Measurements from ENCODE around the gene MRTFA. TPM values are rescaled to one million over a fixed set of nuclear protein-coding genes. Genes with fewer than 3 reads are reported as not detected.
"Not testable (repeated sequence)": the region's sequence is repeated elsewhere in the genome, so short reads cannot be mapped to it uniquely, and the experiment has no call there.

Gene MRTFA
- total RNA-seq, 2 donors from 2014 or later, result 38.5 to 58.8 TPM

DNA sequence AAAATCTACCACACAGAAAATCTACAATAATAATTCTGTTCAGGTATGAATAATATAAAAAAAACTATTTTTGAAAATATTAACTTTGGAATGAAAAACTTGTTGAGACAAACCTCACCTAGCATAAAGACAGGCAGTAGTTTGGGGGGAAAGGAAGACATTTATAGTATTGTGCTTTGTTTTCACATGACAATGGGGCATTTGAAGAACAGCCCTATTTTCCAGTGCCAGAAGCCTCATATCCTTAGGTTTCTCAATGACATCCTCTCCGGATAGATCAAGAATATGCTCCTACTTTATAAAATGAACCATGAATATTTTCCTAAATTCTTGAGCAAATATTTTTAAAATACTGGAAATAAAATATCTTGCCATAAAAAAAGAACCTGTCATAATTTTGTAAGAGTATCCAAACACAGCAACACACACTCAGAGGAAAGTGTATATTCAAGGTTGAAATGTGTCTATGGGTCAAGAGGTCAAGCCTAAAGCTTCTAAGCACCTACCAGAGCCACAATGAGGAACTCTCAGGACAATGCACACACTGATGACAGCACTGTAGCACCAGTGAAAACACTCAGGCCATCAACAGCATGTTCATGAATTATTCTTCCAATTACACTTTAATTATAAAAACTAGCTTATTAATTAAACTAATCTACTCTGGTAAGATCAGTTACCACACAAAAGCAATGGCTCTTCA, 68.7 kb downstream of the MRTFA start:
- Mint-ChIP-seq H3K36me3 (peaks cover 8 to 30% of the 10 kb centered on the region in 2 donors), H3K9me3 (peaks cover 3 to 9% of the 10 kb centered on the region in 2 donors), H3K27ac (no peak overlapping the region)
- no peak for ATAC-seq
- DNase-seq (ENCODE audit: low spot score in 2 of 2), result no peak

DNA sequence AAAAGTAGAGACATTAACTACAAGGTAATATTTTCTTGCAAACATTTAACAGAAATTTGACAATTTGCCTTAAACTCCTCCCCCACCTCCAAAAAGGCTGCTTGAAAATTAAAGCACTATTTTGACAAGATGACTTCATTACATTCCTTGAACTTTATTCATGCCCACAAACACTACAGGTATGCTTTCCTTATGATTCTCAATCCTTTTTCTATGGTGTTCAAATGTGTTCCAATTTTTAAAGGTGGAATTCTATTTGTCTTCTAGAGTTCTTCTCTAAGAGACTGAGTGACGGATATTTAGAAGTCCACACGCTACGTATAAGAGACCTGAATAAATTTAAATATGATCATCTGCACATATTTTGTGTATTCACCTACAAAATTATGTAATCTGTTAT, 69.4 kb downstream of the MRTFA start:
- ATAC-seq (no peak), DNase-seq (ENCODE audit: low spot score in 2 of 2) (no peak)
- peaks cover 3 to 5% of the 10 kb centered on the region in 2 donors for H3K9me3 Mint-ChIP-seq
- peaks cover 1 to 23% of the 10 kb centered on the region in 2 donors for H3K36me3 Mint-ChIP-seq
- H3K27ac Mint-ChIP-seq, result no peak overlapping the region

DNA sequence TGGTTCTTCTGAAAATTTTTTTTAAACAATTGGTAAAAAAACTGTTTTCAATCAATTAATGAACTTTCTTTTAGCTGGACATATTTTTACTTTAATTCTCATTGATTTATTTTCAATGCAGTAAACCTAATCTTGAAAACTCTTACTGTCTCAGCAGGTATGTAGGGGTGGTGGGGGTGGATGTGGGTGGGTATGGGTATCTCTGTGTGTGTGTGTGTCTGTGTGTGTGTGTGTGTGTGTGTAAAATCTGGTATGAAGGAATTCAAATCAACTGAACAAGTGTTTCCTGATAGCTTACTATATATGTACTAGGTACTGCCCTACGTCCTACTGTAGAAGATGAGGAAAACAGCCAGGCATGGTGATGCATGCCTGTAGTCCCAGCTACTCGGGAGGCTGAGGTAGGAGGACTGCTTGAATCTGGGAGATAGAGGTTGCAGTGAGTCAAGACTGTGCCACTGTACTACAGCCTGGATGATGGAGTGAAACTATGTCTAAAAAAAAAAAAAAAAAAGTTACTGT, 75.5 kb downstream of the MRTFA start:
- Mint-ChIP-seq H3K36me3 (peaks cover 0 to 9% of the 10 kb centered on the region in 2 donors), H3K27ac (peak overlapping the region in 1 of 2 donors; percentile 22), H3K9me3 (no peaks in the 10 kb centered on the region)
- no peak for DNase-seq (ENCODE audit: low spot score in 2 of 2)
- no peak for ATAC-seq

DNA sequence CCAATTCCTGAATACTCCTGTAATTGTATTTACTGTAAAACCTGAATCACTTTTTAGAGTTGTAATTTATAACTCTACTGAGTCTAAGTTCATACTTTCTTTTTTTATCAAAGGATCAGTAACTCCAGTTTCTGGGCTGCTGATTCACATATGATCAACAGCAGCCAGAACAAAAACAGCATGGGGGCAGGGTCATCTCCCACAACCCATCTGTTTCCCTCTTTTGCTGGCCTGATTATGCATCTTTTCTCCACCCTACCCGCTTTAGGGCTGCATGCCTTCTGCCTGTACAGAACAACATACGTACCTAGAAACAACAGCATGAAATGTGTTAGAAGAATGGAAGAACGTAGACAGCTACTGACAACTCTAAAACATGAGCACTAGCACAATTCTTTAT, 76.0 kb downstream of the MRTFA start:
- peak; percentile 33 to 54 for ATAC-seq
- no peak for DNase-seq (ENCODE audit: low spot score in 2 of 2)

DNA sequence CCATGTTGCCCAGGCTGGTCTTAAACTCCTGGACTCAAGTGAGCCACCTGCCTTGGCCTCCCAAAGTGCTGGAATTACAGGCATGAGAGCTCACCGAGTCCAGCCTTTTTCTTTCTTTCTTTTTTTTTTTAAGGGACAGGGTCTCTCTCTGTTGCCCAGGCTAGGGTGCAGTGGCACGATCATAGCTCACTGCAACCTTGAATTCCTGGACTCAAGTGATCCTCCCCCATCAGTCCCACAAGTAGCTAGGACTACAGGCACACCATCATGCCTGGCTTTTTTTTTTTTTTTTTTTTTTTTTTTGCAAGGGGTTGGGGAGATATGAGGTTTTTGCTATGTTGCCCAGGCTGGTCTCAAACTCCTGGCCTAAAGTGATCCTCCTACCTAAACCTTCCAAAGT, 78.5 kb downstream of the MRTFA start:
- peaks cover 0 to 3% of the 10 kb centered on the region in 2 donors for H3K9me3 Mint-ChIP-seq
- H3K36me3 Mint-ChIP-seq, result peaks cover 6 to 33% of the 10 kb centered on the region in 2 donors
- no peak for DNase-seq (ENCODE audit: low spot score in 2 of 2)
- no peak for ATAC-seq
- H3K27ac Mint-ChIP-seq, result no peak overlapping the region

More for the DNA sequence above, 76.0 kb downstream of the MRTFA start:
- H3K9me3 Mint-ChIP-seq, result no peaks in the 10 kb centered on the region
- H3K27ac Mint-ChIP-seq, result peak overlapping the region in 1 of 2 donors; percentile 22
- H3K36me3 Mint-ChIP-seq, result peaks cover 0 to 11% of the 10 kb centered on the region in 2 donors

DNA sequence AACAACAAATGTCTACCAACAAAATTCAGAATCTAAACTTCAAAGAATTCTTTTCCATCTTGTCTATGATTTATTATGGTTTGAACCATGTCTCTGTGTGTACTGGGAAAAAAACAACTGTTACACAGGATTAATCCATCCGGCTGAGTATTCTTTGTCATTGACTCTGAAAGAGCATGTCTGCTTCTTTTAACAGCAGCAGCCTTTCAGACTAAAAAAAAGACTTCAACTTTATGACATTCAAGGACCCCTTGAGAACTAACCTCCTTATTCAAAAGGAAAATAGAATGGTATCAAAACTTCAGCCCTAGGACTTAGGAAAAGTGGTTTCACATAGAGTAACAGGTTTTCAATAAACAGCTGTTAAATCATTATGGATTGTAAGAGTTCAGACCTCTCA, 79.9 kb downstream of the MRTFA start:
- ATAC-seq, result no peak
- Mint-ChIP-seq H3K36me3 (peaks cover 17 to 45% of the 10 kb centered on the region in 2 donors), H3K27ac (no peak overlapping the region), H3K9me3 (peaks cover 0 to 15% of the 10 kb centered on the region in 2 donors)
- DNase-seq (ENCODE audit: low spot score in 2 of 2), result no peak

DNA sequence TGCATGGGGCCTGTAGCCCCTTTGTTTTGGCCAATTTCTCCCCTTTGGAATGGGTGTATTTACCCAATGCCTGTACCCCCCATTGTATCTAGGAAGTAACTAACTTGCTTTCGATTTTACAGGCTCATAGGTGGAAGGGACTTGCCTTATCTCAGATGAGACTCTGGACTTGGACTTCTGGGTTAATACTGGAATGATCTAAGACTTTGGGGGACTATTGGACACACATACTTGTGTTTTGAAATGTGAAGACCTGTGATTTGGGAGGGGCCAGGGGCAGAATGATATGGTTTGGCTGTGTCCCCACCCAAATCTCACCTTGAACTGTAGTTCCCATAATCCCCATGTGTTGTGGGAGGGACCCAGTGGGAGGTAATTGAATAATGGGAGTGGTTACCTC, 82.5 kb downstream of the MRTFA start:
- not testable (repeated sequence) for H3K27ac Mint-ChIP-seq; DNase-seq (ENCODE audit: low spot score in 2 of 2); ATAC-seq
- H3K36me3 Mint-ChIP-seq, result peaks cover 17 to 46% of the 10 kb centered on the region in 2 donors
- H3K9me3 Mint-ChIP-seq, result peaks cover 0 to 15% of the 10 kb centered on the region in 2 donors

DNA sequence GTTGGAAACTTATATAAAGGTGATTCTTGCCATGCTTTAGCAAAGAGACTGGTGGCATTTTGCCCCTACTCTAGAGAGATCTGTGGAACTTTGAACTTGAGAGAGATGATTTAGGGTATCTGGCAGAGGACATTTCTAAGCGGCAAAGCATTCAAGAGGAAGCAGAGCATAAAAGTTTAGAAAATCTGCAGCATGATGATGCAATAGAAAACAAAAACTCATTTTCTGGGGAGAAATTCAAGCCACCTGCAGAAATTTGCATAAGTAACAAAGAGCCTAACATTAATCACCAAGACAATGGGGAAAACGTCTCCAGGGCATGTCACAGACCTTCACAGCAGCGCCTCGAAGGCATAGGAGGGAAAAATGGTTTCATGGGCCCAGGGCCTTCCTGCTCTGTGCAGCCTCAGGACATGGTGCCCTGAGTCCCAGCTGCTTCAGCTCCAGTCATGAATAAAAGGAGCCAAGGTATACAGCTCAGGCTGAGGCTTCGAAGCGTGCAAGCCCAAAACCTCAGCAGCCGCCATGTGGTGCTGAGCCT, 83.4 kb downstream of the MRTFA start:
- DNase-seq (ENCODE audit: low spot score in 2 of 2), result no peak
- peak overlapping the region in 1 of 2 donors; percentile 23 for H3K27ac Mint-ChIP-seq
- no peak for ATAC-seq
- H3K36me3 Mint-ChIP-seq, result peaks cover 17 to 46% of the 10 kb centered on the region in 2 donors
- peaks cover 0 to 15% of the 10 kb centered on the region in 2 donors for H3K9me3 Mint-ChIP-seq

DNA sequence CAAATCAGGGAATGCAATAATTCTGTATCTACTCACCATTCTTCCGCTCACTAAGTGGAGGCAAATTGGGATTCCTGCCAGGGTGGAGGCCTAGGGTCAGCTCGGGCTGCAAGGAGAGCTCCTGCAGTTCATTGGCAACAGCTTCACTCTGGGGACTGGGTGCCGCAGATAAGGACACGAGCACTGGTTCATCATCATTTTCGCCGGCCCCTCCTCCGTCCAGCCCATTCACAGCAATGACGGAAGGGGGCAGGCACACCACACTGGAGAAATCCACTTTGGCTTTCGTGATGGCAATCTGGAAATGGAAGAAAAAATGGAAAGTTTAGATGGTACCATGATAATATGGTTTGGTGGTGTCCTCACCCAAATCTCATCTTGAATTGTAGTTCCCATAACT, 84.4 kb downstream of the MRTFA start:
- ATAC-seq (no peak), DNase-seq (ENCODE audit: low spot score in 2 of 2) (no peak)
- Mint-ChIP-seq H3K9me3 (peaks cover 0 to 15% of the 10 kb centered on the region in 2 donors), H3K27ac (peak overlapping the region in 1 of 2 donors; percentile 23), H3K36me3 (peaks cover 17 to 46% of the 10 kb centered on the region in 2 donors)

DNA sequence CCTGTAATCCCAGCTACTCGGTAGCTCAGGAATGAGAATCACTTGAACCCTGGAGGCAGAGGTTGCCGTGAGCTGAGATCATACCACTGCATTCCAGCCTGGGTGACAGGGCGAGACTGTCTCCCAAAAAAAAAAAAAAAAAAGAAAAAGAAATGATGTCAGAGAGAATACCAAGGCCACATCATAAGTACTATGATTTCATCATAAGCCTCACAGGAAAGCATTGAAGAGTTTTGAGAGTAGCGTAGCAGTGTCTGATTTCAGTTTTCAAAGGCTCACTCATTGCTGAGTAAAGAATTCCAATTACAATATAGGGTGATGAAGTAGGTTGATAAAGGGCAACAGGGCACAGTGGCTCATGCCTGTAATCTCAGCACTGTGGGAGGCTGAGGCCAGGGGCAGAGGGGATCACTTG, 88.8 kb downstream of the MRTFA start:
- peaks cover 9 to 24% of the 10 kb centered on the region in 2 donors for H3K36me3 Mint-ChIP-seq
- H3K9me3 Mint-ChIP-seq, result peaks cover 0 to 10% of the 10 kb centered on the region in 2 donors
- no peak for DNase-seq (ENCODE audit: low spot score in 2 of 2)
- H3K27ac Mint-ChIP-seq, result no peak overlapping the region
- ATAC-seq, result peak in 1 of 2 donors; percentile 52

DNA sequence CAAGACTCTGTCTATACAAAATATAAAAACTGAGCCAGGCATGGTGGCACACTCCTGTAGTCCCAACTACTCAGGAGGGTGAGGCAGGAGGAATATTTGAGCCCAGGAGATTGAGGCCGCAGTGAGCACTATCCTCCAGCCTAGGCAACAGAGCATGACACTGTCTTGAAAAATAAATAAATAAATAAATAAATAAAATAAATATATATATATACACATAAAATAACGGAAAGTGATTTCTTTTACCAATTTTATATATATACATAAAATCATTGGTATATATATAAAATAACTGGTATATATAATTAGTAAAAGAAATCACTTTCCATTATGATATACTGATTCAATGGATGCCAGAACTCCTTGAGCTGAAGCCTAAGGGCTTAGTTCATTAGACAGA, 91.8 kb downstream of the MRTFA start:
- Mint-ChIP-seq H3K27ac (peak overlapping the region in 1 of 2 donors; percentile 22), H3K36me3 (peaks cover 0 to 7% of the 10 kb centered on the region in 2 donors), H3K9me3 (no peaks in the 10 kb centered on the region)
- ATAC-seq (no peak), DNase-seq (ENCODE audit: low spot score in 2 of 2) (no peak)

DNA sequence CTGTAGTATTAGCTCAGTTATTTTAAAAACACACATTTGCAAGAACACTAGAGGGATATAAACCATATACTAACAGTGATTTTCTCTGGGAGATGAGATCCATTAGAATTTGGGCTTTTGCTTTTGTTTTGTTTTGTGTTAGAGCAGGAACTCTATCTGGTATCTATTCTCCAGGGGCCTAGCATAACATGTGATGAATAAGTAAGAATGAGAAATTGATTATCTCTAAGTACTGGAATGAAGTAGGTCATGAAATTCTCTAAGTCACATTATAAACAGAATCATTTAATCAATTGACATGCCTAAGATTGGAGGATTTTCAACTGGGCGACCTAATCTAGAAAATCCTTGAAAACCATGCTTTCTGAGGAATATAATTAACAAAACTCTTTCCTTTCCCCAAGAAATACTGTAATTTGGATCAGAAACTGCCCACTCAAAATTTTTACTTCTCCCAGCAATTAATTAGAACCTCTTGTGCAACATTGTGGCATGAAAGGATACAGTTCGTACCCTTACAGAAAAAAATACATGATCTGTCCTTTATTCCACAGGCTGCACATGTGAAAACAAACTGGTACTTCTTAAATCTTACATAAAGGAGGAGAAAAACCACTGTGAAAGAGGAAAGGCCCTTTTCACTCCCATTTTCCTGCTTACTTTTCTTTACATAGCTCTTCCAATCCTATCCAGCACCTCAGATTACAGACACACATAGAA, 93.5 kb downstream of the MRTFA start:
- Mint-ChIP-seq H3K9me3 (no peaks in the 10 kb centered on the region), H3K27ac (no peak overlapping the region), H3K36me3 (peaks cover 0 to 7% of the 10 kb centered on the region in 2 donors)
- no peak for ATAC-seq
- no peak for DNase-seq (ENCODE audit: low spot score in 2 of 2)

DNA sequence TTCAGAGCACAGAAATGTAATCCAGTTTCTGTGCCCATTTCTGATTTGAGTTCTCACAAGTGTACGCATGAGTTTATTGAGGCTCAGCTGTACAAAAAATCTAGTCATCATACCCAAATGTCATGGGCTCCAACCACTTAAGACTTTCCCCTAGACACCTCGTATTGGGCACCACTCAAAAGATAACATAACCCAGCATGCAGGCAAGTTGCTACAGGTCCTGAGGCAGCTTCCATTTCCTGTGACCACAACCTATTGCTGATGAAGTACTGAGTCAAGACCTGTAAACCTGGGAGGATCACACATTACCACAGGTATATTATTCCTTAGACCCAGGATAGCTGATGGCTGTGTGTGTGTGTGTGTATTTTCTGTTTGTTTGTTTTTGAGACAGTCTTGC, 95.2 kb downstream of the MRTFA start:
- DNase-seq (ENCODE audit: low spot score in 2 of 2), result no peak
- Mint-ChIP-seq H3K9me3 (no peaks in the 10 kb centered on the region), H3K27ac (peak overlapping the region in 1 of 2 donors; percentile 66), H3K36me3 (peaks cover 0 to 6% of the 10 kb centered on the region in 2 donors)
- peak; percentile 84 to 99 for ATAC-seq

DNA sequence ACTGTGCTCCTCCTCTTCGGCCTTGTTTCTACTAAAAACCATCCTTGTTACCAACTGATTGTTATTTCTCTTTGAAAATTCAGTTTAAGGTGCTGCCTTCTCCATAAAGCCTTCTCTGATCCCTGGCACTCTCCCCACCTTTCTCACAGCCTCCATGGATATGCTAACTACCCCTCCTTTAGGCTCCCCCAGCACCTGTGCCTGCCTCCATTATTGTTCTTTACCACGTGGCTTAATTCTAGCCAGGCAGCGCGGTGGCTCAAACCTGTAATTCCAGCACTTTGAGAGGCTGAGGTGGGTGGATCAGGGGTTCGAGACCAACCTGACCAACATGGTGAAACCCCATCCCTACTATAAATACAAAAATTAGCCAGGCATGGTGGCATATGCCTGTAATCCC, 96.3 kb downstream of the MRTFA start:
- H3K36me3 Mint-ChIP-seq, result no peaks in the 10 kb centered on the region
- DNase-seq (ENCODE audit: low spot score in 2 of 2) (no peak), ATAC-seq (no peak)
- H3K27ac Mint-ChIP-seq, result peak overlapping the region; percentile 6 to 66
- no peaks in the 10 kb centered on the region for H3K9me3 Mint-ChIP-seq

DNA sequence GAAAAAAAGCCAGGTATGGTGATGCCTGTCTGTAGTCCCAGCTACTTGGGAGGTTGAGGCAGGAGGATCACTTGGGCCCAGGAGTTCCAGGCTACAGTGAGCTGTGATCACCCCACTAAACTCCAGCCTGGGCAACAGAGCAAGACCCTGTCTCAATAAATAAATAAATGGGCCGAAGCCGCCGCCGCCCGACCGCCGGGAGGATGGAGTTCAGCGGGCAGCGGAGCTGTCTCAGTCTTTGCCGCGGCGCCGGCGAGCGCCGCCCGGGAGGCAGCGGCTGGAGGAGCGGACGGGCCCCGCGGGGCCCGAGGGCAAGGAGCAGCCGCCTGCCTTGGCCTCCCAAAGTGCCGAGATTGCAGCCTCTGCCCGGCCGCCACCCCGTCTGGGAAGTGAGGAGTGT, 100.4 kb downstream of the MRTFA start:
- not testable (repeated sequence) for DNase-seq (ENCODE audit: low spot score in 2 of 2); H3K27ac Mint-ChIP-seq; H3K36me3 Mint-ChIP-seq; ATAC-seq; H3K9me3 Mint-ChIP-seq

DNA sequence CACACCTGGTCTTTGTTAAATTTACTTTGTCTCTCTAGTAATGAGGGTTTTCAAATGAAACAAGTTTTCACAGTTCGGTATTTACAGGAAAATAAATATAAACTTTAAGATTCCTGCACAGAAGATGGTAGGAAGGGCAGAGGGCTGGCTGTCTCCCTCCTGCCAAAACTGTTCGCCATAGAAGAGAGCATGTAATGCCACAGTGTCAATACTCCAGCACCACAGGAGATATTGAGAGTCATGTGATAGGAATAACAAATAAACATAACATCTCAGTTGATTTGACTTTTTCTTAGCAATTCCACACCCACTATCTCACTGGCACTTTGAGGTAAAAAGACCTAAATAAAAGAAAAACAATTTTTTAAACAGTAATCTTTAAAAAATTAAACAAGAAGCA, 100.9 kb downstream of the MRTFA start:
- H3K36me3 Mint-ChIP-seq, result peaks cover 0 to 11% of the 10 kb centered on the region in 2 donors
- peak overlapping the region; percentile 75 to 89 for H3K27ac Mint-ChIP-seq
- H3K9me3 Mint-ChIP-seq, result no peaks in the 10 kb centered on the region
- DNase-seq (ENCODE audit: low spot score in 2 of 2), result no peak
- ATAC-seq, result no peak

DNA sequence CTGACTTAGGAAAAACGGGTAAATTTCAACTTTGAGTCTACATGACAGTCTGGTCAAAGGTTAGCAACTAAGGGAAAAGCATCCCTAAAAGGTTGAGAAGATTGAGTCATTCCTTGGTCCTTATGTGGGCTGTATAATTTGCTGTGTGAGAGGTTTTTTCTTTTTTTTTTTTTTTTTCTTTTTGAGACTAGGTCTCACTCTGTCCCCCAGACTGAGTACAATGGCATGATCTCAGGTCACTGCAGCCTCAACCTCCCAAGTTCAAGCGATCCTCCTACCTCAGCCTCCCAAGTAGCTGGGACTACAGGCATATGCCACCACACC, 101.4 kb downstream of the MRTFA start:
- no peak for DNase-seq (ENCODE audit: low spot score in 2 of 2)
- H3K27ac Mint-ChIP-seq, result peak overlapping the region; percentile 75 to 89
- H3K9me3 Mint-ChIP-seq, result no peaks in the 10 kb centered on the region
- H3K36me3 Mint-ChIP-seq, result peaks cover 0 to 15% of the 10 kb centered on the region in 2 donors
- peak in 1 of 2 donors; percentile 24 for ATAC-seq
